ENCODE data around the gene SPDYE2B.
"Not testable (repeated sequence)": the region's sequence is repeated elsewhere in the genome, so short reads cannot be mapped to it uniquely, and the experiment has no call there.

GRCh38 chr7:102649924-102650323 is at the start of gene SPDYE2B:
- not testable (repeated sequence) for TF ChIP-seq REST (IDR thresholded peaks at IDR 0.05; ENCODE audit: low read depth); MAX (IDR thresholded peaks at IDR 0.05); YY1 (IDR thresholded peaks at IDR 0.05; ENCODE audit: low read depth); CREB1 (IDR thresholded peaks at IDR 0.05; ENCODE audit: low read depth); EGR1 (IDR thresholded peaks at IDR 0.05); TAF1 (IDR thresholded peaks at IDR 0.05; ENCODE audit: low read depth); RAD21 (IDR thresholded peaks at IDR 0.05; ENCODE audit: low read depth); FOXM1 (IDR thresholded peaks at IDR 0.05; ENCODE audit: borderline replicate concordance, low read depth); NFIC (IDR thresholded peaks at IDR 0.05); CEBPB (IDR thresholded peaks at IDR 0.05); EP300 (IDR thresholded peaks at IDR 0.05; ENCODE audit: borderline replicate concordance)
